Nucleus accumbens (tissue), 56 donors: Measurements from ENCODE around the gene SLC28A1.
A peak's percentile ranks its signal among the peaks of the same experiment; 100 is the strongest.
"Not testable (repeated sequence)": the region's sequence is repeated elsewhere in the genome, so short reads cannot be mapped to it uniquely, and the experiment has no call there.

Experiments
- DNase-seq, 56 donors: peaks; one replicate each; lab custom pipeline; 2025; lab: John Stamatoyannopoulos, UW

SLC28A1 gene

GRCh38 chr15:84908564-84908963 is 24.1 kb downstream of the SLC28A1 start:
- no peak for DNase-seq

GRCh38 chr15:84909029-84909428 is 24.6 kb downstream of the SLC28A1 start:
- no peak for DNase-seq

GRCh38 chr15:84909782-84910181 is 25.3 kb downstream of the SLC28A1 start:
- DNase-seq: no peak

- no peak for DNase-seq
These were observed 26.6 kb downstream of the SLC28A1 start for GRCh38 chr15:84910928-84911623.

- DNase-seq: peak in 32 of 56 donors; percentile 5 to 85 (median 28)
These were observed 27.6 kb downstream of the SLC28A1 start for GRCh38 chr15:84911879-84912660.

- no peak for DNase-seq
These were observed 28.9 kb downstream of the SLC28A1 start for GRCh38 chr15:84913360-84913723.

GRCh38 chr15:84914351-84914750 is 29.9 kb downstream of the SLC28A1 start:
- DNase-seq: no peak

- no peak for DNase-seq
These were observed 30.6 kb downstream of the SLC28A1 start for GRCh38 chr15:84914909-84915605.

- DNase-seq: no peak
These were observed 31.1 kb downstream of the SLC28A1 start for GRCh38 chr15:84915606-84915958.

- DNase-seq: no peak
These were observed 33.0 kb downstream of the SLC28A1 start for GRCh38 chr15:84917452-84917851.

GRCh38 chr15:84919106-84919667 is 34.7 kb downstream of the SLC28A1 start:
- no peak for DNase-seq

GRCh38 chr15:84921121-84921520 is 36.7 kb downstream of the SLC28A1 start:
- DNase-seq: no peak

- DNase-seq: no peak
These were observed 38.1 kb downstream of the SLC28A1 start for GRCh38 chr15:84922530-84922929.

GRCh38 chr15:84924077-84924731 is 39.7 kb downstream of the SLC28A1 start:
- DNase-seq: no peak

GRCh38 chr15:84924821-84925569 is 40.5 kb downstream of the SLC28A1 start:
- DNase-seq: not testable (repeated sequence)

GRCh38 chr15:84925906-84926305 is 41.4 kb downstream of the SLC28A1 start:
- DNase-seq: no peak

GRCh38 chr15:84926491-84927230 is 42.2 kb downstream of the SLC28A1 start:
- DNase-seq: no peak

- DNase-seq: no peak
These were observed 44.3 kb downstream of the SLC28A1 start for GRCh38 chr15:84928843-84929168.
